DLD1 (cell line): Measurements from ENCODE around the gene EXOC7.
"Not testable (repeated sequence)": the region's sequence is repeated elsewhere in the genome, so short reads cannot be mapped to it uniquely, and the experiment has no call there.

Experiments used
- in situ Hi-C: cut with HindIII; loops from 2 replicates; pipeline ENCODE4 v1.10.0; 2017; ENCODE audit warnings: low sequenced_read_pairs

Gene EXOC7

DNA sequence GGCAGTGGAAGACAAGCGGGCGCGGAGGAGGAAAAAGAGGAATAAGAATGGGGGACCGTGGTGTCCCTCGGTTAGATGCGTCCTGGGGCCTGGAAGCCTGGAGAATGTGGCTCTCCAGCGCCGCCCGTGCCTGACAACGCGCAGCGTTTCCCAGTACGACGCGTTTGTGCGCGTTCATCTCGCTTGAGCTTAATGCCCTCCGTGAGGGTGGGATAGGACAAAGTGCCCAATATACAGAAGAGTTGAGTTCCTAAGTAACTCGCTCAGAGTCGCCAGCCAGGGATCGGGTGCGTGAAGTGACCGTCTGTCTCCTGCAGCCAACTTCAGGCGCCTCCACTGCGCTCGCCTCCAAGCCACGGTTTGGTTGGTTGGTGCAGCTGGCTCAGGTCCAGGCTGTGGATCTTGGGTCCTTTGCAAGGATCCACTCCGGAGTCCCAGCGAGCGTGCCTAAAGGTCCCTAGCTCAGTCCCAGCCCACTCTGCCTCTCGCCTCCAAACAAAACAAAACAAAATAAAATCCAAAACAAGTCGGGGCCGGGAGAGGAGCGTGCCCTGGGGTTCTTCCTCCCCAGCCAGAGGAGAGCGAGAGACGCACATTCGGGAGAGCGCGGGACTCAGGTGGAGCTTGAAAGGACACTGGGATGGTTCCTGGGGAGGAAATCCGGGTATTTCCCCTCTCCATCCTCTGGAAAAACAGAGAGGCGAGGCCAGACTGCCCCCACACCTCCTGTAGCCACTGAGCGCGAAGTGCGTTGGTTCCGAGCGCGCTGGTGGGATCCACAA is 28.0 kb downstream of the EXOC7 start:
- in situ Hi-C loops, result no loop called here

DNA sequence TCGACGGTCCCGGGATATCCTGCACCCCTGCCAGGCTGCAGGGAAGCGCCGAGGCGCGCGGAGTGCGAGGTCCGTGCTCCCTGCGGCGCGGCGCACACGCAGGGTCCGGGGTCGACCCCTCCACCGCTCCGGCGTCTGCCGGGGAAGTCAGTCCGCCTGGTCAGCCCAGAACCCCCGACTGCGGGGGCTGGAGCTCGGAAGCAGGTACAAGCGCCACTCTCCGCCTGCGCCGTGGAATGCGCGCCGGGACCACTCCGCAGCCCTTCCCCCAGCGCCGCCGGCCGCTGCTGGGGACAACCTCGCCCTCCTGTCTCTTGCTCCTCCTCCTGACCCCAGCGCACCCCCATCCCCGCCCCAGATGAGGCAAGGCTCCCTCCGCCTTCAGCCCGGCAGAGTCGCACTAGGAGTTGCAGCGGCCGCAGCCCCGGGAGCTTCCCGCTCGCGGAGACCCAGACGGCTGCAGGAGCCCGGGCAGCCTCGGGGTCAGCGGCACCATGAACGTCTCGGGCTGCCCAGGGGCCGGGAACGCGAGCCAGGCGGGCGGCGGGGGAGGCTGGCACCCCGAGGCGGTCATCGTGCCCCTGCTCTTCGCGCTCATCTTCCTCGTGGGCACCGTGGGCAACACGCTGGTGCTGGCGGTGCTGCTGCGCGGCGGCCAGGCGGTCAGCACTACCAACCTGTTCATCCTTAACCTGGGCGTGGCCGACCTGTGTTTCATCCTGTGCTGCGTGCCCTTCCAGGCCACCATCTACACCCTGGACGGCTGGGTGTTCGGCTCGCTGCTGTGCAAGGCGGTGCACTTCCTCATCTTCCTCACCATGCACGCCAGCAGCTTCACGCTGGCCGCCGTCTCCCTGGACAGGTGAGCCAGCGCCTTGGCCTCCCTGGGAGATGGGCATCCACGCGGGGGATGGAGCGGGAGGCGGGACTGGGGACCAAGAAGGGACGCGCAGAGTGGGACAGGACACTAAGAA is 28.9 kb downstream of the EXOC7 start, which contains the start of gene GALR2:
Gene GALR2 (plus strand): TSS at position 392 of the 974 bp plus-strand sequence. CDS start 103 bp downstream, at position 495.
- in situ Hi-C loops, result no loop called here

DNA sequence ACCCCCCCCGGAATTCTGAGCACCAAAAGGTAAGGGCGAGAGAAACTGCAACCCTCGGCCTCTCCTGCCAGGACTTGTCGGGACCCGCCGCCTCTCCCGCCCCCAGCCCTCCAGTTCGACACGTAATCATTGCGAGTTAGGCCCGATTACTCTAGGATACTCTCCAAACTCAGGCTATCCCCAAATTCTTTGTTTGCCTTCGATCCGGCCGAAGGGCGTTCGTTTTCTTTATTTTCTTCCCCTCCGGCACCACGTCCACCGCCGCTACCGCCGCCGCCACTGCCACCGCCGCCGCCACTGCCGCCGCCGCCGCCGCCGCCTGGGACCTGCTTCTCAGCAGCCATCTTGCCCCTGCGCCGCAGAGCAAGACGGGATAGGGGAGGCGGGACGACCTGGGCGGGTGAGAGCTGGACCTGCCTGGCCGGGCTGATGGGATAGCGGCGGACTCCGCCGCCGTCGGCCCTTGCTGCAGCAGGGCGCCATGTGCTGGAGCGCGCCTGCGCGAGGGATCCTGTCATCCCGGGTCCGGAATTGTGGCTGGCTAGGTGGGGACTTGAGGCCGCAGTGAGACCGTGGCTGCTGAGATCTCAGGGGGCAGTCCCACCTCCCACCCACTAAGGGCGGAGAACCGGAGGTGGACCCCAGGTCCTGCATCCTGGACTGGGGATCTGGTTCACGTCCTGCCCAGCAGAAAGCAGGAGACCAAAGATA is 31.3 kb downstream of the EXOC7 start, which contains the start of gene SRP68:
Gene SRP68 (minus strand): TSS at position 370 of the 711 bp plus-strand sequence. CDS start 26 bp downstream, at position 344.
- in situ Hi-C loops, result no loop called here

DNA sequence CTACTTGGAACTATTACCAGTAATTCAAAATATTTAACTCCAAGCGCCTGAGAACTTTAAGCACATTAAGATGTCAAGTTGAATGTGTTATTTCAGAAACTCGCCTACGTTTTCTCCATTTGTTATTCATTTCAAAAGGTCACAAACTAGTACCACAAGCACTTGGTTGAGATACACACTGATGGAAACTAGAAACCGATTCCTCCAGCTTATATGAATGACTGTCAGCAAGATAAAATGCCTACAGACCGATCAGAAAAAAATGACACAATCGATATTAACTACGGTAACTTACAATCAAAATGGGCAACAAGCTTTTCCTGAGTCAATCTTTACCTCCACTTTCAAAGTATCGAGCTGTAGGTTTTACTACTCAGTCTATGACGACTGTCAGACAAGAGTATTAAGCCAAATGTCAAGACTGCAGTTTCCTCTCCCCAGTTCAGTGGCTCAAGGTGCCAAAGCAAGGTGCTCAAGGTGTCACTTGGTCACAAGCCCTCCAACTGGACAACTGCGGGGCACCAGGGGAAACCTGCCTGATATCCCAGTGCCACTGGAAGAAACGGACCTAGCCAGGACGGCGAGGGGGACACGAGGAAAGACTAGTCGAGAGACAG is 31.9 kb downstream of the EXOC7 start:
- in situ Hi-C loops, result no loop called here

DNA sequence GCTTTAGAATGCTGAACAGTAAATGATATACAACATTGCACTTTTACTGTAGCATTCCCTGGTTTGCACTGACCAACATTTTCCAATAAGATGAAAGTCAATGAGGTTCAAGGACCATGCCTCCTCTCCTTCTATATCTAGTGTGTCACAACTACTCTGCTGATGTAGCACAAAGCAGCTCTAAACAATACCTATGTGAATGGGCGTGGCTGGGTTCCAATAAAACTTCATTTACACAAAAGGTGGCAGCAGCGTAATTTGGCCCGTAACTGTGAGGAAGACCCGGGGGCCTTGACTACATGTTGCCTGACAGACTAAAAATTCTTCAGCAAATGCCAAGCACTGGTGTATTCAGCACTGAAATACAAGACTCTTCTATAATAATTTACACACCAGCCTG is 37.8 kb downstream of the EXOC7 start:
- in situ Hi-C loops, result no loop called here

DNA sequence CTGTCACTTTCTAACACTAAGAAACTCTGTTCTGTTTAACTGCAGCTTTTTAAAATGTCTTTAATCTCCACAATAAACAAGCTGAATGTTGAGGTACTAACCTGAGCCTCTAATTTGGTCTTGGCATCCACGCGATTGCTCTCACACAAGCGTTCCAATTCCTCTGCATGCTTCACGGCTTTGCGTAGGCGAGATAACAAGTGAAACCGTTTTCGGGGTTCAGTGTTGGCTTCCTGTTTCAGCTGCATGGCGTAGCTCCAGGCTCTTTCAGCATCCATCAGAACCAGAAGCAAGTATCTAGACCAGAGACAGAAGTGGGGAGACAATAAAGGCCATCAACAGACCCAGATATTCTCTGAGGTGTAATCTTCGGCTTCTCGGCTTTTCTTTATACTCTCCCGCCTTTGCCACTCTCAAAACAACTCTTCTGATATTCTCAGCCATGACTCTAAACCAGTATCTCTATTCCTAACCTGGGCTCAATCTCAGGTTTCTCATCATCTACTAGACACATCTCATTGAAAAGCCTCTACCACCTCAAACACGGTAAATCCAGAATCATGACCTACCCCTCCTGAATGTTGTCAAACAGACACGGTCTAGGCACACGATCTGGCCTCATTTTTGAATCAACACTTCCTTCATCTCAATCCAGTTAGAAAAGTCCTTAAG is 39.6 kb downstream of the EXOC7 start:
- in situ Hi-C loops, result no loop called here

DNA sequence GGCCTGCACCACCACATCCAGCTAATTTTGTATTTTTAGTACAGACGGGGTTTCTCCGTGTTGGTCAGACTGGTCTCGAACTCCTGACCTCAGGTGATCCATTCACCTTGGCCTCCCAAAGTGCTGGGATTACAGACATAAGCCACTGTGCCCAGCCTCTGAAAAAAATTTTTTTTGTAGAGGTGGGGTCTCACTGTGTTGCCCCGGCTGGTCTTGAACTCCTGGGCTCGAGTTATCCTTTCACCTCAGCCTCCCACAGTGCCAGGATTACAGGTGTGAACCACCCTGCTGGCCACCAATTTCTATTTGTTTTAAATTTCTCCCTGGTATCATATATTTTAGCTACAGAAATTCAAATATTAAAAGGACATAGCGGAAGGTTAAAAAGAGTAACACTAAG is 45.3 kb downstream of the EXOC7 start:
- in situ Hi-C loops, result not testable (repeated sequence)

DNA sequence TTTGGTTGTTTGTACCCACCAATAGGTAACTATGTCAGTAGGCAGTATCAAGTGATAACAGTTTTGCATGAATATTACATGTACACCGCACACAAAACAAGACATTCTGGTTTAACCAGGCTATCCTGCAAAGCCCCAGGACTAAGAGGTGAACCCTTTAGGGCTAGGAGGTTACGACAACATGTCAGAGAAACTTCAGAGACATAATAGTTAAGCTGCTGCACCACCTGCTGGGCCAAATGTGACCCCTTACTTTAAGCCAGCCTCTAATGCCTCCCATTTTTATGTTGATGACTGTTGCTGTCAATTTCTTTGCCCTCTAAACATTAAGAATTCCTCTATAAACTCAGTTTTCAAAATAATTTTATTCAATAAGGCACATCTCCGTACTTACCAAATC is 46.7 kb downstream of the EXOC7 start:
- in situ Hi-C loops, result no loop called here

DNA sequence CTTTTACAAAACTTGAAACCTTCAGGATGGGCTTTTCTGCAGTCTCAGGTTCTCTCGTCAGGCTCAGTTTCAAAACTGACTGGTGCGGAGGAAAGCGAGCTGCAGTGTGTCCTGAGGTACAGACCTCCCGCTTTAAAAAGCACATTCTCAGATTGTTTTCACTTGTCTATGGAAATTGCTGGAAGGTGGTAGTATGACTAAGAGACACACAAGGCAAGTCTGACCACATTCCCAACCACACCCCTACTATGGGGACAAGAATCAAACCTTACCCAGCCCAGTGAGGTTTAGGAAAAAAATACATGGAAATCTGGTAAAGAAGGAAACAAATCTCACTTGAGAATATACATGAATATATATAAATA is 49.5 kb downstream of the EXOC7 start:
- in situ Hi-C loops, result no loop called here

DNA sequence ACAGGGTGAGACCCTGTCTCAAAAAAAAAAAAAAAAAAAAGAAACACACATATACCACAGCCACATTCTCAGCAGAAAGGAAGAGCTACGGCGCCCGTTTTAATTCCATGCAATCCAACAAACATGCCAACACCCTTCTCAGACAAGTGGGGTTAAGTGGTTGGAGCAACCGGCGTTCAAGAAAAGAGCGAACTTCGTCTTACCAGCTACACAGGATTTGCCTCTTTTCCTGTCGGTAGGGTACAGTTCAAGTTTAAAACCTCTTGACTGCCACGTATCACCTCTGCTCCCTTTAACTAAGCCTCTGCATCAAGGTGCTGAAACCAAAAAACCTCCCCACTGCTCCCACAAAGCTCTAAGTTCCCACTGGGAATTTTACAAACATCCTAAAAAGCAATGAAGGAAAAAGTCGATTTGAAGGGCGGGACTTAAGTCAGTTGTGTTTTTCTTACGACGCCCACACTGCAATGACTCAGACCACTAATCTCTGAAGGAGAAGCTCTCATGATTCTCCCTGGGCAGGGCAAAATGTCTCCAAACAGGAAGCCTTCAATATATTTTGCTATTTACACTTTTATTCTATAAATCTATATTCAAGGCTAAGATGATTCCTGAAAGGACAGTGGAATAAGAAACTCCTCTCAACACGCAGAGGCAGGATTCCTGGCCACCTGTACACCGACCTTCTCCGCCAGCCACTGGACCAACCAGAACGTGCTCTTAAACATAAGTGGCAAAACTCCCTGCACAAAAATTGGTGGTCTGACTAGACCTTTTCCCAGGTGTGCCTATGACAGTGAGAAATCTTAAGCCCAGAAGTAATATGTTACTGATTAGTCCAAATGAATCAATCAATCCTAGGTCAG is 50.1 kb downstream of the EXOC7 start:
- in situ Hi-C loops, result no loop called here

DNA sequence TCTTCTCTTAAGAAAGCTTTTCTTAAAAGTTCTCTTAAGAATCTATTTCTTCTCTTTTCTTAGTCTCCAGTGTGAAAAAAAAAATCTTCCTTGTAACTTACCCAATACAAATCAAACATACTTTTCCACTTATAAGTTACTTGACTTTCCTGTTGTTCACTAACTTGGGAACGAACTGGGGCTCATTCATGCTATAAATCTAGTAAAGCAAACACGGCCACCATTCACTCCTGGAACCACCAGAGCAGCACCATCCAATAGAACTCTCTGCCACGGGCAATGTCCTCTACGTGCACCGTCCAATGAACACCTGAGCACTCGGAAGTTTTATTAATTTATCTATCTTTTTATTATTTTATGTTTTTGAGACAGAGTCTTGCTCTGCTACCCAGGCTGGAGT is 52.0 kb downstream of the EXOC7 start:
- in situ Hi-C loops, result no loop called here

DNA sequence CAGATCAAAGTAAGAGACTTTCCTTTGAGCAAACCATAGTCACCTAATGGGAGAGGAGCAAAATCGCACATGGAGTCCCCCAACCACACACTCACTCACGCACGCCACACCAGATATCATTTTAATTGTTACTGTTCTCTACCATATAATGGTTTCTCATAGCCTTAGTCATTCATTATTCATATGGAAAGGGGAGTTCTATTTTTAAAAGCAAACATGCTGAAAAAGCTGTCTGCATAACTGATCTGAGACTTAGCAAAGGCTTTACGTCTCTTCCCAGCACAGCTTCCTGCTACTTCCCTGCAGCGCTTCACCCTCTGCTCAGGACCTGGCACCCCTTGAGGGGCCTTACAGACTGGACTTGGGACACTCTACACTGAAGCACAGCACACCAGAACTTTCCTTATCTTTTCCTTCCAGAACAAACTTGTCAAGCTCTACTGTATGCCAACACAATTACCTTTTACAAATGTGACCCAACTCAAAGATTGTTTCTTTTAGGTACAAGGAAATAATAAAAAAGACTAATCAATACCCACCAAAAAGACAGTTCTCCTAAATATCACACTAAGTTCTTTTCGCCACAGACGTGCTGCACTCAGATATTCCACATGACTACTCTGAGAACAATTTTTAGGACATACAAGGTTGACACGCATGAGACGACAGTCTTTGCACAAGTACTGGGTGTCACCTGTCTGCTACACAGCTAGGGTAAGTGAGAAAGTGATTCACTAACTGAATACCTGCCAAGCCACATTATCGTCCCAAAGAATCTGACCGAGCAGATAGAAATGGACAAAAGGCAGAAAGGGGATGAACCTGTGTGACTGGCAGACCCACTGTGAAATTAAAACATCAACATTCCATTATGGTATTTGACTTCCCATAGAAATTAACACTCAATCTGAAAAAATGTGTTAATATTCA is 52.8 kb downstream of the EXOC7 start:
- in situ Hi-C loops, result no loop called here

DNA sequence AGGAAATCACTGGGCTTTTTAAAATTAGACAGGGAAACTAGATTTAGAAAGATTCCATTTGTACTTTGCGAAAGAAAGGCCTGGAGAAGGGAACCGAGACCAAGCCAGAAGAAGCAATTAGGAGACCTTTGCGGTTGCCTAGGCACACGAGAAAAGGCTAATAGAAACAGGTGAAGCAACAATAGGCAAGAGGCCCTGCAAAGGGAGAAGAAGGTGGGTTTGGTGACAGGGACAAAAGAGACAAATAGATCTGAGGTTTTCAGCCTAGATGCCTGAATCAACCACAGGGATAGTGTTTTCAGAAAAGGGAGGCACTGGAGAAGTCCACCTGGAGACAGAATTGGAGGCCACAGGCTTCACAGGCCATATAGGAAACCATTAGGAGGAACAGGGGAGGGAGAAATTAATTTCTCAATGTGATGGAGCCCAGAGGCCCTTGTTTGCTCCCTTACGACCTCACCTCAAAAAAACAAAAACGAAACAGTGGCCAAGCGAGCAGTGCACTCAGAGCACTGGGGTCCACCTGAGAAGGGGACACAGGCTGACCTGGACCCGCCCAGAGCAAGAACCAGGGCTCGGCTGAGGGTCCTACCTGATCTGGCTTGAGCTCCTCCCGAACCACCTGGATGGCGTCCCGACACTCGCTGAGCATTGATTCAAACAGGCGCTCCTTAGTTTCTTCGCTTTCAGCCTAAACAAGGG is 53.6 kb downstream of the EXOC7 start:
- in situ Hi-C loops, result no loop called here

DNA sequence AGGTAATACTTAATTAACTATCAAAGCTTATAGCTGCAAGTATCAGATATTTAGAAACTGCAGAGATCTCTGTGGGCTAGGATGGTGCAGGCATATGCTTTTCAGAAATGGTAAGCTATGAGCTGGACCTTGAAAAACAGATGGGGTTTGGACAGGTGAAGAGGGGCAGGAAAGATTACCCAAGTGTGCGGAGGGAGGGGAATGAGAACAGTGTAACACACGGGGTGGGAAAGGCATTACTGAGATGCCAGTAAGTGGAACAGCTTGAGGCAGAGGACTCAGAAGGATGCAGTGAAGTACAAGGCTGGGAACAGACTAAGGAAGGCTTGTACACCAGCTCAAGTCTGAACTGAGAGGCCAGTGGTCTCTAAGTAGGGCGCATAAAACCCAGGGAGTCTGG is 54.3 kb downstream of the EXOC7 start:
- in situ Hi-C loops, result no loop called here

DNA sequence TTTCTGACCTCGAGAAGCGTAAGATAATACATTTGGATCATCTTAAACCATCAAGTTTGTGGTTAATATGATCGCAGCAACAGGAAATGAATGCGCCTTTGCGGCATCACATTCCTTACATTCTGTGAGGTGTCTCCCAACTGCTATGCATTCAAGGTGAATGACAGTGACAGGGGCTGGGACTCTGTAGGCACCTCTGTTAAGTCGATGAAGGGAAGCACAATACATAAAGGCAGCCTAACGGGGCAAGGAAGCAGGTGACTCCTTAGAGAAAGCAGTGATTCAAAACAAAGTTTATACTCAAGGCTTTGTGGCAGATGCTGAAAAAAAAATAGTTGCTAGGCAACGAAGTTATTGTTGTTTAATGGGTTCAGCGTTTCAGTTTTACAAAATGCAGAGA is 54.9 kb downstream of the EXOC7 start:
- in situ Hi-C loops, result no loop called here

DNA sequence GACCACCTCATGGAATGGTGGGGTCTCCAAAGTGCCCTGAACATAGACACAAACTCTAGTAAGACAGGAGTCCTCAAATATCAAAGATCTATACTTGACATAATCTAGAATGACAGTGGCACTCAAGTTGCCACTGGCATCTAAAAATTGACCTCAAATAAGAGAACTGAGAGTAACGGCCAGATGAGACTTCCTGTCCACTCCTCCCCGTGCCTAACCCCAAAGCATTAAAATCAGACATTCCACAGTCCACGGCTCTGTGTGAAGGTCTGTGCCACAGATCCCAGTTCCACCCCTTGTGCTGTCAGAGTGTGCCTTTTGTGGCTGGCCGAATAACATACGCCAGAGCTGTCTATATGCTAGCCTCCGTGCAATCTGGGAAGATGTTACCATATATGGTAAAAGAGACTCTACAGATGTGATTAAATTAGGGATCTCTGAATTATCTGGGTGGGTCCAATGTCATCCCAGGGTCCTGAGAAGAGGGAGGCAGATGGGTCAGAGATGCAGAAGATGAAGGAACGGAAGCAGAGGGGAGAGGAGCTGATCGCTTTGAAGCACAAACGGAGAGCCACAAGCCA is 55.5 kb downstream of the EXOC7 start:
- in situ Hi-C loops, result no loop called here

DNA sequence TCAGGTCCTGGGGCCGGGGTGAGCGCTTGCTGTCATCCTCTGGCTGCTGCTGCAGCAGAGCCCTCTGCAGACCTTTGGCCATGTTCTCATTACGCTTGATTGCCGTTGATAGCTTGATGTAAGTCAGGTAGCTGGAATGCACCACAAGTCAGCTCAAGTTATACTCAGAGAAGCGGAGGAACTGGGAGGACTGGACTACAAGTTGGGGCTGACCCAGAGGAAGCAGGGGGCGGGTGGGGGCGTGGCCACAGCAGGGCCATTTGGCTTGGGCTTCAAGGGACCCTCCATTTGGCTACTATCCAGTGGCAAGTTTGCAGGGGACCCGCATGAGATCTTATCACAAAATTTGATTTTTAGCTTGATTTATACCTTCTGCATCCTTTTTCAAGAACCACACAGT is 57.5 kb downstream of the EXOC7 start:
- in situ Hi-C loops, result no loop called here
